Natural killer cell (primary cell): Measurements from ENCODE around the gene COL23A1. TPM values are rescaled to one million over a fixed set of nuclear protein-coding genes. Genes with fewer than 3 reads are reported as not detected.

Experiments
- ATAC-seq, 3 donors: fragments of 150-1000 bp in 2 of 3; fragments of 200-7000 bp in 1 of 3; cut with Tn5 transposase; 1 replicate in 1 of 3; 2 replicates in 2 of 3; pipeline ENCODE4 v1.10.0; 2021; ENCODE audit warnings: mild to moderate bottlenecking in 2 of 3, moderate library complexity in 2 of 3
- DNase-seq, 2 donors: peaks; one replicate each; pipeline versions ENCODE4 v3.0.0 to v3.0.0-alpha.2; 2013 to 2021; ENCODE audit warnings: mixed read lengths in 1 of 2
- H3K27ac ChIP-seq: one replicate; pipeline ENCODE4 v1.5.1; 2013; ENCODE audit warnings: mild to moderate bottlenecking, low read length
- H3K27me3 ChIP-seq: one replicate; pipeline ENCODE4 v1.6.1; 2013; ENCODE audit warnings: low read length; ENCODE audit not compliant: control insufficient read depth, insufficient read depth
- H3K36me3 ChIP-seq: one replicate; pipeline ENCODE4 v1.6.1; 2013; ENCODE audit warnings: low read length; ENCODE audit not compliant: control insufficient read depth, insufficient read depth
- H3K4me1 ChIP-seq: one replicate; pipeline ENCODE4 v1.6.1; 2013; ENCODE audit warnings: low read length; ENCODE audit not compliant: control insufficient read depth, insufficient read depth
- H3K4me3 ChIP-seq: one replicate; pipeline ENCODE4 v1.5.1; 2013; ENCODE audit warnings: low read length
- H3K9me3 ChIP-seq: one replicate; pipeline ENCODE4 v1.6.1; 2013; ENCODE audit warnings: low read length; ENCODE audit not compliant: control insufficient read depth, insufficient read depth
- H3K27ac Mint-ChIP-seq, 2 donors: one replicate each; pipeline ENCODE4 v1.8.0; 2022; ENCODE audit warnings: mild to moderate bottlenecking in 2 of 2, mixed read lengths in 2 of 2, moderate library complexity in 1 of 2
- H3K27me3 Mint-ChIP-seq, 2 donors: one replicate each; pipeline ENCODE4 v1.8.0; 2022; ENCODE audit warnings: low read depth in 2 of 2, mixed read lengths in 2 of 2
- H3K36me3 Mint-ChIP-seq: one replicate; pipeline ENCODE4 v1.8.0; 2022; ENCODE audit warnings: mixed read lengths
- H3K4me1 Mint-ChIP-seq, 2 donors: one replicate each; pipeline ENCODE4 v1.8.0; 2022; ENCODE audit warnings: mixed read lengths in 2 of 2
- H3K4me3 Mint-ChIP-seq: one replicate; pipeline ENCODE4 v1.8.0; 2022; ENCODE audit warnings: mild to moderate bottlenecking, moderate library complexity, mixed read lengths
- H3K9me3 Mint-ChIP-seq, 2 donors: one replicate each; pipeline ENCODE4 v1.8.0; 2022; ENCODE audit warnings: mixed read lengths in 2 of 2
- WGBS: methylation state at CpG from one replicate; pipeline ENCODE4 v1.1.7; 2013; ENCODE audit warnings: missing lambda C conversion rate; ENCODE audit not compliant: insufficient coverage; 5-methylcytosine and 5-hydroxymethylcytosine counted together
- intact Hi-C: fragments of 100-400 bp; cut with micrococcal nuclease; formaldehyde crosslinking; loops from one replicate; pipeline ENCODE4 v1.14.2; 2022
- total RNA-seq, 4 donors: library from RNA; stranded (reverse); fragments of 120-200 nt in 1 of 4; gene quantifications; one replicate each; pipeline versions ENCODE4 v1.2.3 to v1.2.4, GENCODE V29; 2013 to 2022
- TF ChIP-seq, protein P1 (sequence below): fragments of 200-600 bp; IDR thresholded peaks from one replicate; pipeline ENCODE4 v1.8.0; 2022; ENCODE audit warnings: antibody characterized with exemption

Gene COL23A1
- total RNA-seq, 3 donors from 2014 or later (not counting 1 experiment from before 2014, with no cell fraction given), result 0.15 TPM; not detected in 2

DNA sequence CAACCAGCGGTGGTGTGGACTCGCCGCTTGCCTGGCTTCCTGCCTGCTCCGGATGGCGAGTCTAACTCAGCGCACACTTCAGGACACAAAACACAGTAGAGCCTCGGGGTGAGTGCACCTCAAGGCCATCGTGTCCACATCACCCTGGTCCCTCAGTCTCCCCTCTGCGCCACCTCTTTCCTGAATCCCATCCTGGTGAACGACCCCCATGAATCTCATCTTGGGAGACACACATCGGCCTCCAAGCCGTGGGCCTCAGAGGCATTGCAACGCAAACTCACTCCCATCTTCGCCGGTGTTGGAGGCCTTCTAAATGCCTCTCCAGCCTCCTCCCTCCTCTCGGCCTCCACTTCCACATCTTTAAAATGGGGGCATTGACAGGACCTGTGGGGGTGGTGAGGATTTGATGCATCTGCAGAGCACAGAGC, 124.3 kb downstream of the COL23A1 start:
- Histone ChIP-seq H3K9me3 (no peaks in the 10 kb centered on the region), H3K4me1 (peaks cover 4% of the 10 kb centered on the region), H3K36me3 (no peaks in the 10 kb centered on the region), H3K4me3 (no peak overlapping the region), H3K27me3 (no peaks in the 10 kb centered on the region), H3K27ac (no peak overlapping the region)
- Mint-ChIP-seq H3K4me1 (no peaks in the 10 kb centered on the region), H3K27me3 (peaks cover 0 to 13% of the 10 kb centered on the region in 2 donors), H3K36me3 (no peaks in the 10 kb centered on the region), H3K4me3 (no peak overlapping the region), H3K27ac (no peak overlapping the region), H3K9me3 (no peaks in the 10 kb centered on the region)
- TF ChIP-seq, protein P1, sequence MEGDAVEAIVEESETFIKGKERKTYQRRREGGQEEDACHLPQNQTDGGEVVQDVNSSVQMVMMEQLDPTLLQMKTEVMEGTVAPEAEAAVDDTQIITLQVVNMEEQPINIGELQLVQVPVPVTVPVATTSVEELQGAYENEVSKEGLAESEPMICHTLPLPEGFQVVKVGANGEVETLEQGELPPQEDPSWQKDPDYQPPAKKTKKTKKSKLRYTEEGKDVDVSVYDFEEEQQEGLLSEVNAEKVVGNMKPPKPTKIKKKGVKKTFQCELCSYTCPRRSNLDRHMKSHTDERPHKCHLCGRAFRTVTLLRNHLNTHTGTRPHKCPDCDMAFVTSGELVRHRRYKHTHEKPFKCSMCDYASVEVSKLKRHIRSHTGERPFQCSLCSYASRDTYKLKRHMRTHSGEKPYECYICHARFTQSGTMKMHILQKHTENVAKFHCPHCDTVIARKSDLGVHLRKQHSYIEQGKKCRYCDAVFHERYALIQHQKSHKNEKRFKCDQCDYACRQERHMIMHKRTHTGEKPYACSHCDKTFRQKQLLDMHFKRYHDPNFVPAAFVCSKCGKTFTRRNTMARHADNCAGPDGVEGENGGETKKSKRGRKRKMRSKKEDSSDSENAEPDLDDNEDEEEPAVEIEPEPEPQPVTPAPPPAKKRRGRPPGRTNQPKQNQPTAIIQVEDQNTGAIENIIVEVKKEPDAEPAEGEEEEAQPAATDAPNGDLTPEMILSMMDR, result no peak
- intact Hi-C loops, result no loop called here
- ATAC-seq, result no peak
- DNase-seq, result no peak
- WGBS, result 86% methylated on average over 13 of the region's 16 CpGs

DNA sequence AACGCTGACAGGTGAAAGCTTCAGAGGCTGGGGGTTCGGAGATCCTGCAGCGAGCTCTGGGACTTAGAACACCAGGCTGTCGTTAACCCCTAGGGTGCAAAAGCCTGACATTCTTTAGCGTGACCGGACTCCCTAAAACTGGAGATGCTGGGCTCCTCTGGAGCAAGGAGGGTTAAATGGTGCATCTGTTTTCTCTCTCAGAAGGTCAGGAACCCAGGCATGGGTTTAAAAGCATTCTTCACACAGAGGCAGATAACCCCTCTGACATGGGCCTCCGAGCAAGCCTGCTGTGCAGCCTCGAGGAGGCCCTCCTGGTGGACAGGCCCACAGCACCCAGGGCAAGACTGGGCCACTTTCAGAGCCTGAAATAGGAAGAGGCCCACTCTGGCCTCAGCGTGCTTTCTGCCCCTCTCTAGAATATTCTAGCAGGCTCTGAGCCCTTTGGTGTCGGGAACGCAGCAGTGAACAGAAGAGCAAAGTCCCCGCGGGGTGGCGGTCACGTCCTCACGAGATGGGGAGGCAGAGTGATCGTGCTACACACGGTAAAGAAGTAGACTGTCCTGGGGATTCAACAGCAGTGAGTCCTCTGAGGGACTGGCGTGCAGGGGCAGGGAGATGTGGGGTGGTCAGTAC, 124.8 kb downstream of the COL23A1 start:
- Histone ChIP-seq H3K27me3 (no peaks in the 10 kb centered on the region), H3K27ac (no peak overlapping the region), H3K4me3 (no peak overlapping the region), H3K9me3 (no peaks in the 10 kb centered on the region), H3K4me1 (peaks cover 4% of the 10 kb centered on the region), H3K36me3 (no peaks in the 10 kb centered on the region)
- no peak for DNase-seq
- 92% methylated on average over 19 of the region's 19 CpGs for WGBS
- peaks cover 0 to 13% of the 10 kb centered on the region in 2 donors for H3K27me3 Mint-ChIP-seq
- ATAC-seq, result no peak
- TF ChIP-seq, protein P1, result no peak
- no peaks in the 10 kb centered on the region for H3K9me3 Mint-ChIP-seq
- H3K27ac Mint-ChIP-seq, result no peak overlapping the region
- H3K36me3 Mint-ChIP-seq, result no peaks in the 10 kb centered on the region
- intact Hi-C loops, result no loop called here
- H3K4me3 Mint-ChIP-seq, result no peak overlapping the region
- no peaks in the 10 kb centered on the region for H3K4me1 Mint-ChIP-seq

DNA sequence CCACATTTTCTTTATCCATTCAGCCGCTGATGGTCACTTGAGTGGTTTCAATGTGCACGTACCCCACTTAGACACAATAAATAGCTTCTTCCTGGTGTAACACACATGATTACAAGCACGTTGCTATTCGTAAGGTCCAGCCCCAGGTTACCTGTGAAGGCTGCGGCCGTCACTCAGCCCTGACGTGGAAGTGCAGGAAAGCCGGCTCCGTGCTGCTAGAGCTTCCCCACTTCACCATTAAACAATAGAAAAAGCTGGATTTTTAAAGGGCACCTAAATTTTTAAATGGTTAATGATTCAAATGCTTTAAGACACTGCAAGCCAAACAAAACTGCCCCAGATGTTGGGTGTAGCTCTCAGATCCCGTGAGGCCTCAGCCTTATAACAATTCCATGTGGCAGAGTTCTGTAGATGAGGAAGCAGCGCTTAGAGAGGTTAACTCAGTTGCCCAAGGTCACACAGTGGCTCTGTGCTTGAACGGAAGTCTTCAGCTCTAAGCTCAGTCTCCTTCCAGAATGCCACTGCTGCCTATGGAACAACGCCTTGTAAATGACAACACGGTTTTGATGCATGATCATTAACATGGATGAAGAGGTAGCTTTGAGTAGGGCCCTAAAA, 125.7 kb downstream of the COL23A1 start:
- no peak overlapping the region for H3K27ac Mint-ChIP-seq
- H3K27me3 Mint-ChIP-seq, result peaks cover 0 to 13% of the 10 kb centered on the region in 2 donors
- ATAC-seq (no peak), DNase-seq (no peak)
- no peaks in the 10 kb centered on the region for H3K9me3 Mint-ChIP-seq
- Histone ChIP-seq H3K4me3 (no peak overlapping the region), H3K4me1 (peaks cover 4% of the 10 kb centered on the region), H3K27me3 (no peaks in the 10 kb centered on the region), H3K27ac (no peak overlapping the region), H3K9me3 (no peaks in the 10 kb centered on the region), H3K36me3 (no peaks in the 10 kb centered on the region)
- H3K4me3 Mint-ChIP-seq, result no peak overlapping the region
- intact Hi-C loops, result no loop called here
- no peaks in the 10 kb centered on the region for H3K4me1 Mint-ChIP-seq
- H3K36me3 Mint-ChIP-seq, result no peaks in the 10 kb centered on the region
- TF ChIP-seq, protein P1, result no peak
- 86% methylated on average over 14 of the region's 14 CpGs for WGBS
